DMS79 treated with DMSO at 0.1 percent for 48 hours (cell line): ENCODE data around the gene PHLPP1.
"Not testable (repeated sequence)": the region's sequence is repeated elsewhere in the genome, so short reads cannot be mapped to it uniquely, and the experiment has no call there.

Experiments
- DNase-seq: peaks from one replicate; lab custom pipeline; 2025; lab: John Stamatoyannopoulos, UW

Gene PHLPP1

GRCh38 chr18:62773691-62774090 is 58.4 kb downstream of the PHLPP1 start:
- DNase-seq = no peak

DNA sequence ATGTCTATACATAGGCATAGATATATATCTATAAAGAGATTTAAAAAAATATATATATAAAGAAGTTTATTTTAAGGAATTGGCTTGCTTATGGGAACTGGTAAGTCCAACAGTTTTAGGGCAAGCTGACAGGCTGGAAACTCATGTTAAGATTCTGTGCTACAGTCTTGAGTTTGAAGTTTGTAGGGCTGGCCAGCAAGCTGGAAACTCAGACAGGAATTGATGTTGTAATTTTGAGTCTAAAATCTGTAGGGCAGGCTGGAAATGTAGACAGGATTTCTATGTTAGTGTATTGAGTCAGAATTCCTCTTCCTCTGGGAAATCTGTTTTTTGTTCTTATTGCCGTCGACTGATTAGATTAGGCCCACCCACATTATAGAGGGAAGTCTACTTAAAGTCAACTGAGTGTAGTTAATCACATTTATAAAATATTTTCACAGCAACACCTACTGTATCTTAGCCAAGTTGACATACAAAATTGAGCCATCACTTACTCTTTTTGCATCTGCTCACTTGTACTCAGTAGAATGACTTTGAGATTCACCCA is 60.8 kb downstream of the PHLPP1 start:
- DNase-seq = no peak

- DNase-seq = no peak
Measured at GRCh38 chr18:62777814-62778213, 62.5 kb downstream of the PHLPP1 start.

- no peak for DNase-seq
Measured at GRCh38 chr18:62778976-62779869, 63.9 kb downstream of the PHLPP1 start.

DNA sequence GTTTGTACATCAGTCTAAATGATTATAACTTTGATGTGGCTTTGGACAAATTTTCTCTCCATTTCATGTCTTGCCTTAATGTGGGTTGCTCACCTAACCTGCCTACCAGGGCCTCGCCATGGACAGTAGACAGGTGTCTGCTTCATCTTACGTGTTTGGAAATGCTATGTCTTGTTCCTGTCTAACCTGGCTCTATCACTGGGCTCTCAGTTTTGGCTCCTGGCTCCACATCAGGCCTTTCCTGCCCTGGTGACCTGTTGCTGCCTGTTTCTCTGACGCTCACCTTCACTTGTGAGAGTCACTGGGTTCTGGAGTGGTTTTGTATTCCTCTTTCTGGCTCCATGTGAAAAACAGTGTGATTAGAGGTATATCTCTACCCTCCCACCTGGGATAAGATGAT is 65.9 kb downstream of the PHLPP1 start:
- DNase-seq = no peak

GRCh38 chr18:62781893-62782292 is 66.6 kb downstream of the PHLPP1 start:
- peak; percentile 7 for DNase-seq

DNA sequence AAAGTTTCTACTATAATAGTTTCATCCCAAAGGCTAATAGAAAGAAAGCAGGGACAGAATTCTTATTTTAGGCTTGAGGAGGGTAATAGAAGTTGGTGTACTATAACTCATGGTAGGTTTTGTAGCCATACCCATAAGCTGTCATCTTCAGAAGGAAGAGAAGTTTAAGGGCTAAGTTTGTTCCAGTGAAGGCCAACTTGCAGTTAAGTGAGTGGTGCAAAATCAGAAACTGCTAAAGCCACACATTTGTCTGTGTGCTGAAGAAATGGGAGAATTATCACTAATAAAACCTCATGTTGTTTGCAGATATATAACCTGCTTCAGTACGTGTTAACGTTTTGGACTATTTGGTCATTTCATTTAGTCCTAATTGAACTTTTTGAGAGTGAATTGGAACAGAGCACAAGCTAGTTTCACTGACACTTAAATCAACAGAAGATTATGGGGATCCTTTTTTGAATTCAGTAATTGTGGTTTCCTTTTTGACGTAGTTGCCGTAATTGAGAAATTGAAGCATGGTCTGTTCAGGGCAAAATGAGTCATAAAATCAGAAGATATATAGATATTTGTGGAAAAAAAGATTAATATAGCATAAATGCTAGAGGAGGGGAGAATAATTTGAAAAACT is 69.1 kb downstream of the PHLPP1 start:
- DNase-seq = no peak

GRCh38 chr18:62784966-62785413 is 69.6 kb downstream of the PHLPP1 start:
- DNase-seq = no peak

DNA sequence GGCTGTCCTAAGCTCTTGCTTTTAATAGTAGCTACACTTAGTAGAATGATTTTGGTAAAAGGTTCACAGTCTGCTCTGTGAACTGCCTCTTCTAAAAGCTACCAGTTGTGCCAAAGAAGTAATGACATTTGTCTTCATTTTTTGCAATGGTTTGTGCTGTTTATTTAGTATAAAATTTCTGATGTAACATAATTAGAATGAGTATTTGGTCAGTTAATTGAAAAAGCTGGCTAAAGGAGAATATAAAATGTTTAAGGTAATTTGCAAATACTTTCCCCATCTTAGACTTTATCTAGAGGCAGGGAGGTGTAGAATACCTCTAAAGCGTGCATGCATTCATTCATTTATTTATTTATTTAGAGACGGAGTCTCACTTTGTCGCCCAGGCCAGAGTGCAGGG is 71.3 kb downstream of the PHLPP1 start:
- no peak for DNase-seq

DNA sequence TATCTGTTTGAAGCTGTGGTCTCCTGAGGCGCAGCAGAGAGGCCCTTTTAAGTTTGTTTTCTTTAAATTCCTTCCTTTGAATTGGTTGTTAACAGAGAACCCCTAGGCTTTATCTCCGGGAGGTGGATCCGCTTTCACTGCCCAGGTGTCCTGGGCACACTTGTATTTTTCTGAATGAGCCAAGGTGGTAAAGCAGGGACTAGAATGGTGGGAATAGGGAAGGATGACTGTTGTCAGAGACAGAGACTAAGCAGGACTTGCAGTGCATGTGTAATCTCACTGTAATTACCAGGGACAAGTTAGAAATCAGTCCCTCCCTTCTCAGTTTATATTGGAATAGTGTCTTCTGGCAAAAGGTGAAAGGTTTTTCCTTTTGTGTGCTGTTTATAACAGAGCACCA is 72.8 kb downstream of the PHLPP1 start:
- no peak for DNase-seq

GRCh38 chr18:62788876-62789275 is 73.5 kb downstream of the PHLPP1 start:
- peak; percentile 10 for DNase-seq

DNA sequence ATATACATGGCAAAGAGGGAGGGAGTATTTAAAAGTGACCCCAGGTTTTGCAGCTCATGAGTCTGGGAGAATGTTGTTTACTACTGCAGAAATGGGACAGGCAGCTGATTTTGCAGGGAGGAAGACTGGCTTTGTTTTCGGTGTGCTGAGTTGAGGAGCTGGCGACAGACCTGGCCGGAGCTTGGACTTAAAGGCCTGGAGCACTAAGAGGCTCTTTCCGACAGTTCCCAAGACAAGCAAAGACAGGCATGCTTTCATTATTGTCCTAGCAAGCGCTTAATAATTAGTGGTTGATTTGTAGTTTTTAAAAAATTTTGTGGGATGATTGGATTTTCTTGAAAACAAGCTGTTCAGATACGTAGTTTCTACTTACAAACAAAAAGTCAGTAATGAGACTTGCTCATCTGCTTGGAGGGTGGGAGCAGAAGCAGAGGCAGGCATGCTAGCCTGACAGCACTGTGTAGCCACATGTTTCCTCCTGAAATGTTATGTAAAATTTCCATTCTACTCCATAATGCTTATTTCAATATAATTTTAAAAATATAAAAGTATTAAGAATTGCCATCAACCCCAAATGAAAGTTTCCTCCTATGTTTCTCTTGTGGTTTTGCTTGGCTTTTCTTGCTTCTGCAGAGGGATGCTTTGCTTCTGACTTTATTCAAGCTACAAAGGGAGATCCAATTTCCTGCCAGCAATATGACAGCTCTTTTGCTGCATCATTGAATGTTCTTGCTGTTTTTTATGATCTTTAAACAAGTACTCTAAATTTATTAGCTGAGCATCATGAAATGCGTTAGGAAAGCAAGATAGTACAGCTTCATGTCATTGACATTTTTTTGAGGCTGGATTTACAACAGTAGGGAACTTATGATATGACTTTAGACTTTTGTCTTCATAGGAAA is 75.8 kb downstream of the PHLPP1 start:
- peak; percentile 66 for DNase-seq

DNA sequence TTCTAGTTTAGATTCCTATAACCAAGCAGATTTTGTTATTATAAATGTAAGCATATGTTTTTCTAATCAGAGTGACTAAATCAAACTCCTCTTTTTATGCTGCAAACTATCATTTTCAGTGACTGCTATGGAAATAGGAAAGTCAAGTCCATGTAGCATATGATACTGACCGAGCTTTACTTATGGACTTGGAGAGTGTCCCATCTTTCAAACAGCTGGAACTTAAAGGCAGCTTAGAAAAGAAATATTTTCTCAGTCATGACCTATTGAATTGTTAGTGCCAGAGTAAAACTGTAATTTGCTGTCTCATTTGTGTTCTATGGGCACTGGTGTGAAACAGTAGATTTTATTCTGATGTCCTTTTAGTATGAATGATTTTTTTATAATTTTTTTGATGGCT is 76.7 kb downstream of the PHLPP1 start:
- DNase-seq = no peak

- DNase-seq = no peak
Measured at GRCh38 chr18:62795813-62796212, 80.5 kb downstream of the PHLPP1 start.

DNA sequence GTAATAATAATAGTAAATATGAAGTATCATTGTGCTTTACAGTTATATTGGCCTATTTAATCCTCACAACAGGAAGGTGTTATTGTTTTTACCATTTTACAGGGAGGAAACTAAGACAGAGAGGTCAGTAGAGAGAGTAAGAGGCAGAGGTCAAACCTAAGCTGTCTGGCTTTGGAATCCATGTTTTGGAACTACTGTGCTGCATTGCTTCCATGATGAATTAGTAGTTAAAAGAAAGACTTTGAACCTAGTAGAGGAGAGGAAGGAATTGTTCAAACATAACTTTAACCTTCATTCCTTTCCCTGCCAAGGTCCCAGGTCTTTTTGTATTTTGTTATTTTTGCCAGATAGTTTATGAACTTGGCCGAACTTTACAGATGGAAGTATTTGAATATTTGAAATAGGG is 80.9 kb downstream of the PHLPP1 start:
- no peak for DNase-seq

- no peak for DNase-seq
Measured at GRCh38 chr18:62797329-62797728, 82.0 kb downstream of the PHLPP1 start.

- no peak for DNase-seq
Measured at GRCh38 chr18:62799977-62800376, 84.6 kb downstream of the PHLPP1 start.

GRCh38 chr18:62802523-62802922 is 87.2 kb downstream of the PHLPP1 start:
- DNase-seq = no peak

GRCh38 chr18:62807396-62807795 is 92.1 kb downstream of the PHLPP1 start:
- DNase-seq = no peak

- DNase-seq = no peak
Measured at GRCh38 chr18:62808123-62808522, 92.8 kb downstream of the PHLPP1 start.

- not testable (repeated sequence) for DNase-seq
Measured at GRCh38 chr18:62809445-62809844, 94.1 kb downstream of the PHLPP1 start.

GRCh38 chr18:62809900-62810299 is 94.6 kb downstream of the PHLPP1 start:
- no peak for DNase-seq
